Loucy (cell line): ENCODE data around the gene APLN.

ENCODE experiments used
- EZH2phosphoT487 ChIP-seq: fragments of 200-600 bp; IDR thresholded peaks from 2 replicates; pipeline ENCODE4 v1.6.1; 2018; ENCODE audit warnings: antibody characterized with exemption, mild to moderate bottlenecking, moderate library complexity, borderline replicate concordance
- TF ChIP-seq, protein P1 (sequence below): fragments of 200-600 bp; sonication (generic); conservative IDR thresholded peaks from 2 replicates; pipeline ENCODE4 v1.5.1; 2014; ENCODE audit warnings: mild to moderate bottlenecking, antibody characterized with exemption, low read length

DNA sequence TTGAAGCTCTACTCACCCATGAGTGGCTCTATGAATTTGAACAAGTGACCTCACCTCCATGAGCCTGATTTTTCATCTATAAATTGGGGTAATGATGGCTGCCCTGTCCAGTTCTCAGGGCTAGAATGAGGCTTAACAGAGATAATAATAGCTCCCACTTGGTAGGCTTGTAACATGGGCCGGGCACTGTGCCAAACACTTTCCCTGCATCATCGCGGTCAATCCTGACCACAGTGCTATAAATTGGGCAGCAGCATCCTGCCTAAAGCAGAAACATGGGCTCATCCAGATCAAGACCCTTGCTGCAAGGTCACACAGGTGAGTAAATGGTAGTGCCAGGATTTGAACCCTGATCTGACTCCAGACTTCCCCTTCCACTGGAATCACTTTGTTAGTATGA is 12.8 kb downstream of the APLN start:
- TF ChIP-seq, protein P1, sequence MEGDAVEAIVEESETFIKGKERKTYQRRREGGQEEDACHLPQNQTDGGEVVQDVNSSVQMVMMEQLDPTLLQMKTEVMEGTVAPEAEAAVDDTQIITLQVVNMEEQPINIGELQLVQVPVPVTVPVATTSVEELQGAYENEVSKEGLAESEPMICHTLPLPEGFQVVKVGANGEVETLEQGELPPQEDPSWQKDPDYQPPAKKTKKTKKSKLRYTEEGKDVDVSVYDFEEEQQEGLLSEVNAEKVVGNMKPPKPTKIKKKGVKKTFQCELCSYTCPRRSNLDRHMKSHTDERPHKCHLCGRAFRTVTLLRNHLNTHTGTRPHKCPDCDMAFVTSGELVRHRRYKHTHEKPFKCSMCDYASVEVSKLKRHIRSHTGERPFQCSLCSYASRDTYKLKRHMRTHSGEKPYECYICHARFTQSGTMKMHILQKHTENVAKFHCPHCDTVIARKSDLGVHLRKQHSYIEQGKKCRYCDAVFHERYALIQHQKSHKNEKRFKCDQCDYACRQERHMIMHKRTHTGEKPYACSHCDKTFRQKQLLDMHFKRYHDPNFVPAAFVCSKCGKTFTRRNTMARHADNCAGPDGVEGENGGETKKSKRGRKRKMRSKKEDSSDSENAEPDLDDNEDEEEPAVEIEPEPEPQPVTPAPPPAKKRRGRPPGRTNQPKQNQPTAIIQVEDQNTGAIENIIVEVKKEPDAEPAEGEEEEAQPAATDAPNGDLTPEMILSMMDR: no peak
- TF ChIP-seq EZH2phosphoT487: no peak
